Activated T-cell treated with anti-CD3 and anti-CD28 coated beads for 24 hours (primary cell): ENCODE results near the gene CENPK.
A peak's percentile ranks its signal among the peaks of the same experiment; 100 is the strongest.
"Not testable (repeated sequence)": the region's sequence is repeated elsewhere in the genome, so short reads cannot be mapped to it uniquely, and the experiment has no call there.

Experiments
- DNase-seq: peaks from one replicate; pipeline ENCODE4 v3.0.0-alpha.2; 2020; ENCODE audit warnings: low read depth

Gene CENPK, protein sequence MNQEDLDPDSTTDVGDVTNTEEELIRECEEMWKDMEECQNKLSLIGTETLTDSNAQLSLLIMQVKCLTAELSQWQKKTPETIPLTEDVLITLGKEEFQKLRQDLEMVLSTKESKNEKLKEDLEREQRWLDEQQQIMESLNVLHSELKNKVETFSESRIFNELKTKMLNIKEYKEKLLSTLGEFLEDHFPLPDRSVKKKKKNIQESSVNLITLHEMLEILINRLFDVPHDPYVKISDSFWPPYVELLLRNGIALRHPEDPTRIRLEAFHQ

DNA sequence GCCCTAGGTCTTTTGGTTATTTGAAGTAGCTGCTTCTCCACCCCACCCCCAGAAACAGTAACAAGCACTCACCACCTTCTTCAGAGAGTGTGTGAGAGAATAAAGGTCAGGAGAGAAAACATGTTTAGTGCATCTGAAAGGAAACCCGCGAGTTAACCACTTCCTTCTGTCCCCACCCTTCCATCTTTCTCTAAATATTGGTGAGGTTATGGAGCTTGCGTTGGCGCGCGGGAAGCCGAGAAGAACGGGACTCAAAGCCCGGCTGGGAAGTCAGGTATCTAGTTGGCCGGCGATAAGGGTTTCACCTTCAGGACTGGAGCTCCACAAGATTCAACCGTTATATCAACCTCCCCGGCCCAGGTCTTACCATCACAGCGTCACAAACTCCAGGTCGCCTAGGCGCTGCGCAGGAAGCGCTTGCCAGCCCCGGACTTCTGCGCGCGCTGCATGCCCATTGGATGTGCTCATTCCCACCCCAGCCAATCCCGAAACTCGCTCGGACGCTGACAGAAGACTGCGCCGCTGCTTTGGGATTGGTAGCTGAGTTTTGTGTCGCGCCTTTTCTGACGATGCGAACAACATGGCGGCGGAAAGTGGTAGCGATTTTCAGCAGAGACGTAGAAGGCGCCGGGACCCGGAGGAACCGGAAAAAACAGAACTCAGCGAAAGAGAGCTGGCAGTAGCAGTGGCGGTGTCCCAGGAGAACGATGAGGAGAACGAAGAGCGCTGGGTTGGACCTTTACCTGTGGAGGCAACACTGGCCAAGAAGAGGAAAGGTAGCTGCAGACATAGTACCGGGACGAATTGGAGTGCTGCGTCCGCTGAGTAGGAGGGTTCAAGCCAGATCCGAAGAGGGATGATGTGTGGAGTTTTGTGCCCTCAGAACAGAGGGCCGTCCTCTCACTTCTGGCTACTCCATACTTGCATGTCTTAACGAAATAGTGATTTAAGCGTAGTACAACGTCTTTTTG, at the start of gene CENPK, which contains the start of gene PPWD1:
CENPK (minus strand) TSS at position 438 of the 971 bp plus-strand sequence. CDS start 8,261 bp downstream, outside the sequence.
PPWD1 (plus strand) TSS at position 566 of the 971 bp plus-strand sequence; CDS start at position 581, 15 bp downstream.
- peak; percentile 94 for DNase-seq

GRCh38 chr5:65612298-65612907, 49.4 kb upstream of the CENPK start:
- DNase-seq: no peak

- no peak for DNase-seq
Measured at GRCh38 chr5:65611524-65611923, 48.6 kb upstream of the CENPK start.

DNA sequence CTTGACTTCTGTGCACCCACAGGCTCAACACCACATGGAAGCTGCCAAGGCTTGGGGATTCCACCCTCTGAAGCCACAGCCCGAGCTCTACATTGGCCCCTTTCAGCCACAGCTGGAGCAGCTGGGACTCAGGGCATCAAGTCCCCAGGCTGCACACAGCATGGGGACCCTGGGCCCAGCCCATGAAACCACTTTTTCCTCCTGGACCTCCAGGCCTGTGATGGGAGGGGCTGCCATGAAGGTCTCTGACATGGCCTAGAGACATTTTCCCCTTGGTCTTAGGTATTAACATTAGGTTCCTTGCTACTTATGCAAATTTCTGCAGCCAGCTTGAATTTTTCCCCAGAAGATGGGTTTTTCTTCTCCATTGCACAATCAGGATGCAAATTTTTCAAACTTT, 38.8 kb upstream of the CENPK start:
- DNase-seq: not testable (repeated sequence)

DNA sequence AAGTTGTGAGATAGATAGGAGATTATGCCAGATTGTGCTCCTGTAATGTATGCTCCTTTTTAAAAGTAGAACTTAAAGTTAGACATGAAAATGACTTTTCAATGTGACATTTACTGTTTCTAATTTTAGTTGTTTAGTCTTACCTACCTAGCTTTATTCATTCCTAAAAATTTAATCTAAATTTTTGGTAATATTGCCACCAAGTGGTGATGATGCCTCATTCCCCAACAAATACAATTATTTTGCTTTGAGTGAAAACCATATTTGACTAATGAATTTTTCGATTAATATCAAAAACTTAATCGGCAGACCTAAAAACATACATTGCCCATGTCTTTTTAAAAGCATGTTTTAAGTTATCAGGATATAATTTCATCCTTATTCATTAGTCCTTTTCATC, 25.7 kb upstream of the CENPK start:
- DNase-seq: no peak

DNA sequence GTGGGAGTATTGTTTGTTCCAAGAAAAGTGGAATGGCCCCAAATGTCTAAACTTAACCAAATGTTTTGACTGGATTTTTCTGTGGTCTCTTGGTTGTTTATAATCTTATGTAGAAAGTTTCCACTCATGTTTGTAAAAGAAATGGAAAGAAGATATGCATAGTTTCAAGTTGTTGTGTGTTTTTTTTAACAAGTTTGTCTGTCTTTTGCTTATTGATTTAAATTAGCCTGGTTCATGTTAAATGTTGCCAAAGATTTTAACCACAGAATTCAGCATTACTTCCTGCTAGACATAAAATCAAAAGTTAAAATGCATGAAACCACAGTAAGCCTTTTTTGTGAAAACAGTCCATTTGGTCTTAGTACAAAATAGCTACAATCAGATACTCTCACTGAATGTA, 14.2 kb upstream of the CENPK start:
- DNase-seq: no peak

- DNase-seq: no peak
Measured at GRCh38 chr5:65570598-65571226, 7.7 kb upstream of the CENPK start.

- DNase-seq: no peak
Measured at GRCh38 chr5:65566505-65566904, 3.5 kb upstream of the CENPK start.

- DNase-seq: no peak
Measured at GRCh38 chr5:65563777-65564176, 809 bp upstream of the CENPK start.

DNA sequence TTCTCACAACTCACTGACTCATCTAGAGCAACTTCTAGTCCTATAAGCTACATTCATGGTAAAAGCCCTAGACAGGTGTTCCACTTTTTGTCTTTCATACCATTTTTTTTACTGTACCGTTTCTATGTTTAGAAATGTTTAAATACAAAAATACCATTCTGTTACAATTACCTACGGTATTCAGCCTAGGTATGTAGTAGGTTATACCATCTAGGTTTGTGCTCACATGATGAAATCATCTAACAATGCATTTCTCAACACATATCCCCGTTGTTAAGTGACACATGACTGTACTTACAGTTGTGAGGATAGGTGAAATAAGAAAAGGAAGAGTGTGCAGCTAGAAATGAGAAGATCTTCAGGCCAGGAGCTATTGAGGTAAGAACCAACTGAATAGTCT, 6.2 kb downstream of the CENPK start:
- no peak for DNase-seq

- DNase-seq: no peak
Measured at GRCh38 chr5:65556181-65556580, 6.8 kb downstream of the CENPK start.

DNA sequence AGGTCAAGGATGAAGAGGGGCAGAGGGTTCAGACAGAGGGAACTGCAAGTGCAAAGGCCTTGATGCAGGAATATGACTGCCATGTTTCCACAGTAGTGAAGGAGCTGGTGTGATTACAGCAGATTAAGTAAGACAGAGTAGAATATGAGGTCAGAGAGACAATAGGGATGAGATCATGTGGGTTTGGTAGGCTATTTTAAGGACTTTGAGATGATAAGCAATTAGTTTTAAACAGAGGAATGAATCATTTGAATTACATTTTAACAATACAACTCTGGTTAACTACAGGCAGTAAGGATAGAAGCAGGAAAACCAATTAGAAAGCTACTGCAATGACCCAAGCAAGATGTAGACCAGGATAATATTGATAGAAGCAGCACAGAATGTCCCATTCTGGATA, 7.7 kb downstream of the CENPK start:
- DNase-seq: no peak

DNA sequence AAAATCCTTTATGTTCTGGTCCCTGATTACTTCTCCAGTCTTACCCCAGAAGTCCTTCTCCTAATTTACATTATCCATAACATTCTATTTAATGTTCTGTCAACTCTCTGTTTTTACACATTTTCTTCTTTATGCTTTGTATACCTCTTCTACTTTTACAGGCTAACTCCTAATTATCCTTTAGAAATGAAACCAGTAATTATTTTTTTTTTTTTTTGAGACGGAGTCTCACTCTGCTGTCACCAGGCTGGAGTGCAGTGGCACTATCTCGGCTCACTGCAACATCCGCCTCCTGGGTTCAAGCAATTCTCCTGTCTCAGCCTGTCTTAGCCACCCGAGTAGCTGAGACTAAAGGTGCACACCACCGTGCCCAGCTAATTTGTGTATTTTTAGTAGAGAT, 9.0 kb downstream of the CENPK start:
- no peak for DNase-seq

- no peak for DNase-seq
Measured at GRCh38 chr5:65548281-65548680, 14.7 kb downstream of the CENPK start.

DNA sequence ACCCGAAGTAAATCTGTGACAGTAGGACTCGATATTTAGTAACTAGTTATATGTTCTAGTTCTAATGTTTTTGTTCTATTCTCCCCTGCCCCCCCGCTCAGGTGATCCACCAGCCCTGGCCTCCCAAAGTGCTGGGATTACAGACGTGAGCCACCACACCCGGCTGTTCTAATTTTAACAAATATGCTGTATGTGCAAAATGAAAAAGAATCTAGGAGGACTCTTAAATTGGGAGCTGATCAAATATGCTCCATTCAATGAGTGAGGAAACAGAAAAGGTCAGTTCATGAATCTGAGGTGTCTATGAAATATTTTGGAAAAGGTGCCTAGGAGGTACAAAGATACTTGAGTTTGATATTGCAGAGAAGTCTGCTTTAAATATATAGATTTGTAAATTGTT, 16.8 kb downstream of the CENPK start:
- no peak for DNase-seq

DNA sequence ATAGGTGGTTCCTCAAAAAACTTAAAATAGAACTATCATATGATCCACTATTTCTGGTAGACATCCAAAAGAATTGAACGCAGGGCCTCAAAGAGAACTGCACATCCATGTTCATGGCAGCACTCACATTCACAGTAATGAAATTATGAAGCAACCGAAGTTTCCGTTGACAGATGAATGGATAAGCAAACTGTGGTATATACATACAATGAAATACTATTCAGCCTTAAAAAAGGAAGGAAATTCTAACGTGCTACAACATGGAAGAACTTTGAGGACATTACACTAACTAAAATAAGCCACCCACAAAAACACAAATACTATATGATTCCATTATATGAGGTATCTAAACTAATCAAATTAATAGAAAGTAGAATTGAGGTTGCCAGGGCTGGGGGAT, 18.5 kb downstream of the CENPK start:
- no peak for DNase-seq

GRCh38 chr5:65539827-65540226, 23.1 kb downstream of the CENPK start:
- DNase-seq: no peak

DNA sequence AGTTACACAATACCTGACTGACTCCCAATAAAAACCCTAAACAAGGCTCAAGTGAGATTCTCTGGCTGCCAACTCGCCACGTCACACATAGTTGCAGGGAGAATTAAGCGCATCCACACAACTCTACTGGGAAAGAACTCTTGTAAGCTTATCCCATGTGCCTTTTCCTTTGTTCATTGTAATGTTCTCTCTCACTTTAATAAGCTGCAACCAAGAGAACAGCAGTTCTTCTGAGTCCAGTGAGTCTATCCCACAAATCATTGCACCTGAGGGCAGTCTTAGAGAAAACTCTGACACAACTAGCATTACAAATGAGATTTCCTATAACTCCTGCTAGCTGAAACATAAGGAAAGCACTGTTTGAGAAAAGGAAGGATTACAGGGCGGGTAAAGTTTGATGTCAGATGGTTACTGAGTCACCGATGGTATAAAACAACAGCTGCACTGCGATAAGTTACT, 27.4 kb downstream of the CENPK start:
- no peak for DNase-seq

DNA sequence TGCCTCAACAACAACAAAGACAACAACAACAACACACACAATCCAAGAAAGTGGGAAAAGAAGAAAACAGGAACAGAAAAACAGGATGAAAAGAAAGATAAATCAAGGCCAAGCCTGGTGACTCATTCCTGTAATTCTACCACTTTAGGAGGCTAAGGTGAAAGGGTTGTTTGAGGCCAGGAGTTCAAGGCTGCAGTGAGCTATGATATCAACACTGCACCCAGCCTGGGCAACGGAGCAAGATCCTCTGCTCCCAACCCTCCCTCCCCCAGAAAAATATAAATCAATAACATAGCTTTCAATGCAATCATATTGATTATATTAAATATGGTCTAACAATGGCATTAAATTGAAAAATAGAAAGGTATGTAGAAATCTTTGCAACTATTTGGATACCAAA, 32.1 kb downstream of the CENPK start:
- no peak for DNase-seq

GRCh38 chr5:65525726-65526125, 37.2 kb downstream of the CENPK start:
- no peak for DNase-seq

- DNase-seq: no peak
Measured at GRCh38 chr5:65512170-65512937, 50.6 kb downstream of the CENPK start.
